Activated CD4-positive, CD25-positive, alpha-beta regulatory T cell treated with anti-CD3 and anti-CD28 coated beads, Interleukin-2, amount 50 U/mL, for 72 hours (primary cell): Measurements from ENCODE around the gene RANBP9.

Source experiments
- DNase-seq: peaks from one replicate; pipeline ENCODE4 v3.0.0; 2021

Gene RANBP9

DNA sequence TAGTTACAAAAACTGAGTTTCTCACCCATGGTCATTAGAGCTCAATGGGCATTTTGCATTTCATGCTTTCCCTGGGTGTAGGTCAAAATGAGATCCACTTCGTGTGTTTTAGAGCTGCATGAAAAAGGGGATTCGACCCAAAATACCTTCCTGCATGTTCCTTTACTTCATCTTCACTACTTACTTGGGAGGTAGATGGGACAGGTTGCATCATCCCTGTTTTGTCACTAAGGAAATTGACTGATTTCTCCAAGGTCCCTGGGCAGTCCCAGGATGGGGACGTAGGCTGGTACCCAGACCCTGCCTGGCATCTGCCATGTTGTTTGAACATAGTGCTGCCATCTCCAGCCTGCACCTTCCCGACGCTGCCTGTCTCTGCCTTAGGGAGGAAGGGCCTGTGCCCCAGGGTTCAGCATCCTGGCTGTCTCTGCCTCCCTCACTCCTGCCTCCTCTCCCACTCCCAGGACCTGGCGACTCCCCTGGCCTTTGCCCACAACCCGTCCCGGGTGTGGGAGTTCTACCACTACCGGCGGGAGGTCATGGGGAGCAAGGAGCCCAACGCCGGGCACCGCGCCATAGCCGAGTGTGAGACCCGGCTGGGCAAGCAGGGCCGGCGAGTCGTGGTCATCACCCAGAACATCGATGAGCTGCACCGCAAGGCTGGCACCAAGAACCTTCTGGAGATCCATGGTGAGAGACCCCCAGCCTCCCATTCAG is 120.3 kb downstream of the RANBP9 start:
- DNase-seq: no peak

- no peak for DNase-seq
Observed at GRCh38 chr6:13590574-13591153, 121.0 kb downstream of the RANBP9 start.

- no peak for DNase-seq
Observed at GRCh38 chr6:13589801-13590200, 121.8 kb downstream of the RANBP9 start.

- DNase-seq: no peak
Observed at GRCh38 chr6:13586603-13587542, 124.8 kb downstream of the RANBP9 start.

GRCh38 chr6:13581700-13582229 is 129.9 kb downstream of the RANBP9 start:
- DNase-seq: no peak

GRCh38 chr6:13579911-13580310 is 131.7 kb downstream of the RANBP9 start:
- no peak for DNase-seq

GRCh38 chr6:13577926-13578325 is 133.7 kb downstream of the RANBP9 start:
- DNase-seq: no peak

- no peak for DNase-seq
Observed at GRCh38 chr6:13576017-13576416, 135.6 kb downstream of the RANBP9 start.

DNA sequence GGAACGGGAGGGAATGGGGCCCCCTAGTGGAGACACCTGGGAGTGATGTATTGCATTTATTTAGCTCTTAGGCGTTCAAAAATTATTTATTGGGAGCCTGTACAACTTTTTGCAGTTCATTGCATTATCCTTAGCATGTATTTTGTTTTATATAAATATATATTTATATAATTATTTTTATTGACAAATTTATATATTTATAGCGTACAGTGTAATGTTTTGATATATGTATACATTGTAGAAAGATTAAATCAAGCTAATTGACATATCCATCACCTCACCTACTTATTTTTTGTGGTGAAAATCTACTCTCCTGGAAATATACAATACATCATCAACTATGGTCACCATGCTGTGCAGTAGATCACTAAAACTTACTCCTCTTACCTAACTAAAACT is 136.3 kb downstream of the RANBP9 start:
- no peak for DNase-seq

DNA sequence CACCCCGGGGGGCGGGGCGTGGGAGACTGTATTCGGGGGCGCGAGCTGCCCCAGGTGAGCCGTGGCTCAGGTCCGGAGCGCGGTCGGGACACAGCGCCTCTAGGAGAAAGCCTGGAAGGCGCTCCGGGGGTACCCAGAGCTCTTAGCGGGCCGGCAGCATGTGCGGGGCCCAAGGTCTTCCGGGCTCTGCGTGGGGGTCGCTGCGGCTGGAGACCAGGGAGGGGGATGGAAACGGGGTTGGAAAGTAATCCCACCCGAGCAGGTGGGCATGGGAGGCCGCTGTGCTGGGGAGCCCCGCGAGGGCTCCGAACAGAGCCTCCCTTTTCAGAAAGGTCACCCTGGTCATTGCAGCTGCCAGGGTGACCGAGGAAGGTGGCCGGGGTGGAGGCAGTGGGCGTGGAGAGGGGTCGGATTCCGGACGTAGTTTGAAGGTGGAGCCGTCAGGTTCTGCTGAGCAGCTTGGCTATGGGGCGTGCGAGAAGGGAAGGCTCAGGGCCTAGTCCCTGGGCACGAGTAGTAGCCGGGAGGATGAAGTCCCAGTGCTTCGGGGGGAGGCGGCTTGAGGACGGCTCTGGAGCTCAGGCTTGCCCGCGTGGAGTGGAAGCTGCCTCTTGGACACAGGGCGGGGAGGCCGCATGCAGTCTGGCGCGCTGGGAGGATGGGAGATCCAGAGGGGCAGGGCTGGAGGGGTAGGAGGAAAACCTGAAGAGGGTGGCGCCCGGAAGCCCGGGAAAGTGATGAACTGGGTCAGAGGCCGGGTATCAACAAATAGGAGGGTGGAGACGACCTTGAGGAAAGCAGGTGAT is 136.9 kb downstream of the RANBP9 start, which contains the start of gene SIRT5:
TSS of gene SIRT5 (plus strand) at position 31 of the 806 bp plus-strand sequence. CDS start 9,510 bp downstream, outside the sequence.
- DNase-seq: peak; percentile 80

DNA sequence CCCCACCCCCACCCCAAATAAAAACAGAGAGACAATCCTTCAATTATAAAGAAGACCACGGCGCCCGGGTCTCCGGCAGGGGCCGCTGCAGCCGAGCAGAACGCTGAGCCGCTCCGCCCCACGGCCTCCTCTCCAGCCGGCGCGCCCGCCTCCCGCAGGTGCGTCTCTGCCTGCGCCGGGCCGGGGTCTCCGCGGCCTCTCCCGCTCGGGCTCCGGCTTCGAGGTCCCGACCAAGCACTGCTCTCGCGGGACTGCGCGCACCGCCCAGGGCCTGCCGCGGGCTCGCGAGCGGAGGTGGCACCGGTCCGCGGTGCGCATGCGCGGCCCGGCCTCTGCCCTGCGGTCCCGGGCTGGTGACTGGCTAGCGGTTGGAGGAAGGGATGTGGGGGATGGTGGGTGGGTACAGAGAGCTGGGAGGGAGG is 137.5 kb downstream of the RANBP9 start:
- DNase-seq: peak; percentile 91

- no peak for DNase-seq
Observed at GRCh38 chr6:13573669-13574110, 137.9 kb downstream of the RANBP9 start.

- DNase-seq: no peak
Observed at GRCh38 chr6:13572951-13573654, 138.5 kb downstream of the RANBP9 start.

- DNase-seq: no peak
Observed at GRCh38 chr6:13572240-13572639, 139.4 kb downstream of the RANBP9 start.
